Prostate gland (tissue), 2 donors: ENCODE data around the gene TFF2. TPM values are rescaled to one million over a fixed set of nuclear protein-coding genes. Genes with fewer than 3 reads are reported as not detected.

Experiments used
- total RNA-seq, 2 donors: library from RNA; depleted of rRNA; stranded (reverse); fragments of >200 nt; gene quantifications; one replicate each; pipeline ENCODE4 v1.1.0, GENCODE V29; 2016

TFF2 gene
- total RNA-seq, 2 donors from 2014 or later: not detected

Other genes with a start within 250 kb of the TFF2 start
- gene ABCG1, start 131.9 kb downstream of the TFF2 start, total RNA-seq: 10 to 100 TPM; 22.7 to 28.3 TPM
- 10 to 100 TPM; 30.6 to 49.8 TPM for gene TFF3, start 35.6 kb downstream of the TFF2 start, total RNA-seq
- 10 to 100 TPM in 1 of 2 donors, 1 to 10 TPM in 1; 4.7 to 16.2 TPM for gene TFF1, start 15.5 kb upstream of the TFF2 start, total RNA-seq
- under 1 TPM; 0.27 to 0.34 TPM for gene TMPRSS3, start 45.1 kb upstream of the TFF2 start, total RNA-seq
- gene UBASH3A, start 52.9 kb upstream of the TFF2 start, total RNA-seq: 1 to 10 TPM in 1 of 2 donors, under 1 TPM in 1; 0.23 to 1.8 TPM
- 1 to 10 TPM; 1.6 to 2.6 TPM for gene RSPH1, start 145.2 kb upstream of the TFF2 start, total RNA-seq
- 10 to 100 TPM; 44.2 to 49.6 TPM for gene SLC37A1, start 162.9 kb upstream of the TFF2 start, total RNA-seq